Bone marrow (tissue), 2 donors: Measurements from ENCODE around the gene MAGEL2.

Experiments
- DNase-seq, 2 donors: peaks; one replicate each; lab custom pipeline; 2025; lab: John Stamatoyannopoulos, UW

MAGEL2 gene

DNA sequence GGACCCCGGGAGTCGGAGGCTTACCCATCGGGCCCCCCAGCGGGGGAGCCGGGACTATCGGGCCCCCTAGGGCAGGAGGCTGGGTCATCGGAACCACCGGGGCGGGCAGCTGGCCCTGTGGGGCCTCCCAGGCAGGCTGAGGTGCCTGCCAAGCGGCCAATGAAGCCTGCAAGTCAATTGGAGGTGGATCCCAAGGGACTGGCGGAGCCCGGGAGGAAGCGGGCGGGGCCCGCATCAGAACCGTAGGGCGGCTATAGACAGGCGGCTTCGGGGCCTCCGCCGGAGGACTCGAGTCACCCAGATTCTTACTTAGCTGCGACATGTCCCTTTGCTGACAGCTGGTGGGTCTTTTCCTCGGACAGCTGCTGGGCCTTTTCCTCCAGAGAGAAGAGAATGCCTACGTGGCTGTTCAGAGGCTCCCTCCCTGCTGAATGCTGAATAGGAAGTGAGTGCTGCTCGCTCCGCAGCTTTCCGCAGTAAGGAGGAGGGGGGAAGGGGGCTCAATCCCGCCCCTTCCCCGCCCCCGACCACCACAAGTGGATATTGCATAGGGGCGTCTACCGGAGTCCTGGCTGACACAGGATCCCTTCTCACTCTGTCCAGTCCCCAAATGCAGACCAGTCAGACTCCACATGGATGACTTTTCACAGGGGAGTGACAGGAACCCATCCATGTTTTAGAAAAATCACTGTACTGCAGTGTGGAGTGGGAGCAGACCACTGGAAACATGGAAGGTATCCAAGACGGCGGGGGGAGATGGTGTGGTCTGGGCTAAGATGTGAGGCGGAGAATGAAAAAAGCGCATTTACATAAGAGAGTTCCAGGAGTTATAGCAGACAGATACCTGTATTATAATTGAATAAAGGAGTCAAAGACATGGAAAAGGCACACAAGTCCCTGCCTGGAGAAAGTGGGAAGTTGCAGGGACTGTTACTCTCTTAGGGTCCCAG lies at the start of gene MAGEL2:
Gene MAGEL2, minus strand, starts transcription at position 447 of the 950 bp plus-strand sequence. Its CDS starts 125 bp downstream, at position 322.
- DNase-seq = no peak

- DNase-seq = no peak
Observed at GRCh38 chr15:23695282-23695681, 47.6 kb upstream of the MAGEL2 start.

DNA sequence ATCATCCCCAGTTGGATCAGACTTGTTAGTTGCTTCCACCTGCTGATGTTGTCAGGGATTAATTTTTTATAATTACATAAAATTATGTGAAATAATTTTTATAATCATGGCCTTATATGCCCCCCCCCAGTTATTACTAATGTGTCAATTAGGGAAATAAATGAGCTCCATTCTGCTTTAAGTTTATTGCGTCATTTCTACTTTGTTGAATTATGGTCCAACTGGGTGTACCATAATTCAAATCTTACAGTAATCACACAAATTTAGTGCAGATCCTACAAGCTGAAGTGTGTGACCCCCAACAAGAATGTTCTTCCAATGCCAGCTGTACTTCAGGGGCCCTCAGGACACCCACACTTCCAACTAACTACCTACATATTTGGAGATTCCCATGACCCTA lies 46.9 kb upstream of the MAGEL2 start:
- no peak for DNase-seq

GRCh38 chr15:23690450-23690852 lies 42.8 kb upstream of the MAGEL2 start:
- no peak for DNase-seq

- no peak for DNase-seq
Observed at GRCh38 chr15:23690015-23690414, 42.3 kb upstream of the MAGEL2 start.

DNA sequence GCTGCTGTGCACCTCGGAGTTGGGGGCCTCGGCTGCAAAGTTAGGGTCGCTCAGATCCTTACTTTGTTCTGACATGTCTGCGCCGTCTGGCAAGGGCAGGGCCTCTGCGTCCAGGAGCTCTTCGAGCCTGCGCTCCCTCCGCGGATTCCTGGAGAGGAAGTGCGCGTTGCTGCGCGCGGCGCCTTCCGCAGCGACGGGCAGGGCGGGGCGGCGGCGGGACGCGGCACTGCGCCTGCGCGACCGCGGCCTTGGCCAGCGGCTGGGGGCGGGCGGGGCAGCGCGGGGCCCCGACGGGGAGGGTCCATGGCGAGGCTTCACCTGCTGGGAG lies 39.4 kb upstream of the MAGEL2 start, which contains the start of gene NDN:
Gene NDN, minus strand, starts transcription at position 163 of the 328 bp plus-strand sequence. Its CDS starts 88 bp downstream, at position 75.
- no peak for DNase-seq

DNA sequence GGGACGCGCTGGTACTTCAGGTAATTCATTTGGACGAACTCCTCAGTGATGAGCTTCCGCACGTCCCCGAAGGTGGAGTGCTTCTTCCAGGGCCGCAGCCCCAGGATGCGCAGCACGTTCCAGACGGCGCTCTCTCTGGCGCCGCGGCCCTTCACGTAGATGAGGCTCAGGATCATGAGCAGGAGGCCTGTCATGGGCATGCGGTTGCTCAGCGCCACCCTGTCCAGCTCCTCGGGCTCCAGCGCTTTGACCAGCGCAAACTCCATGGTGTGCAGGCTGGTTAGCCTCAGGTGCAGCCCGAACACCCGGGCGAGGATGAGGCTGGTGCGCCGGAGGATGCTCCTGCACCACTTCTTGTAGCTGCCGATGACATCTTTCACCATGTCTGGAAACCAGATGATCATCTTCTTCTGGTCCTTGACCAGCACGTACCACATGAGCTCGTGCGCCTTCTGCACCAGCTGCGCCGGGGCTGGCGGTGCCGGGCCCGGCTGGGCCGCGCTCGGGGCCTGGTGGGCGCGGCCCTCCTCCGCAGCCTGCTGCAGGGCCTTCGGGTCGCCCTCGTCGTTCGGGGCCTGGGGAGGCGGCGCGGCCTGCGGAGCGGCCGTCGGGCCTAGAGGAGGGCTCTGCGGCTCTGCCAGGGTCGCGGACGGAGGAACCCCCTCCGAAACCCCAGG lies 38.9 kb upstream of the MAGEL2 start:
- DNase-seq = no peak

- DNase-seq = no peak
Observed at GRCh38 chr15:23671481-23671880, 23.8 kb upstream of the MAGEL2 start.

DNA sequence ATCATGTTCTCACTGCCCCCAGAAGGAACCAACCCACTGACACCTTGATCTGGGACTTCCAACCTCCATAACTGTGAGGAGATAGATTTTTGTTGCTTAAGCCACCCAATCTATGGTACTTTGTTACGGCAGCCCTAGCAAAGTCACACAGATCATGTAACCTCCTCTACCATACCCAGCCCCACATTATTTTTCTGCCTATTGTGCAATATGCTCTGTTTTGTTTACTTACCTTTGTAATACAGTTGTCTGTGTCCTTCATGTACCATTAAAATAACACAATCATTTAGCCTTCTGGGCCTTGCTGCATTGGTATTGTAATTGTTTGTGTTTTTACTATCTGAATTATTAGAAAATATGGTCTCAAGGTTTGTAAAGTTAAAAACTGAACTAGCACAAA lies 23.3 kb upstream of the MAGEL2 start:
- DNase-seq = no peak

- DNase-seq = no peak
Observed at GRCh38 chr15:23663232-23663631, 15.6 kb upstream of the MAGEL2 start.

DNA sequence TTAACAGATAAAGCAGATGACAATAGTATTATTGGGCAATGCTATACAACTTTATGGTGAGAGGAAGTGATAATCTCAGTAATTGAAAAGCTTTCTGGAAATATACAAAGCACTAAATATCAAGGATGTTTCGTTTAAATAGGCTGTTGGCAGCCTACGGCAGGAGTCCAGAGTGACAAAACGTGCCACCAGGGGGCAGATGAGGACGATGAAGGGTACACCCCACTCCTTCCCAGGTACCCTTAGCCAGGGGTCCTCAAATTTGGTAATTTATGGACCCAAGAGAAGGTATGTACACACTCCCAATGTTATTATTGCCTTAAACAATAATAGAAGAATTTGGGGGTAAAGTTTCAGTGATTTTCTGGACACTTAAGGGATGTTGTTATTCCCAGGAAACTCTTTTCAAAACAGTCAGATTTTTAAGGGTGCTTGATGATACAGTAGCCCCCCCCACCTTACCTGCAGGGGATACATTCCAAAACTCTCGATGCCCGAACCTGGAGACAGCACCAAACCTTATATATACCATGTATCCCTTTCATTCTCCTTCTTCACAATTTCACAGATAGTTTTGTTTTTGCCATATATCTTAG lies 1.4 kb upstream of the MAGEL2 start:
- no peak for DNase-seq

DNA sequence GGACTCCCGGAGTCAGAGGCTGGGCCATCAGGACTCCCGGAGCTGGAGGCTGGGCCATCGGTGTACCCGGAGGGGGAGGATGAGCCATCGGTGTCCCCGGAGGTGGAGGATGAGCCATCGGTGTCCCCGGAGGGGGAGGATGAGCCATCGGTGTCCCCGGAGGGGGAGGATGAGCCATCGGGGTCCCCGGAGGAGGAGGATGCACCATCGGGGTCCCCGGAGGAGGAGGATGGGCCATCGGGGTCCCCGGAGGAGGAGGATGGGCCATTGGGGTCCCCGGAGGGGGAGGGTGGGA lies 719 bp downstream of the MAGEL2 start:
- no peak for DNase-seq

DNA sequence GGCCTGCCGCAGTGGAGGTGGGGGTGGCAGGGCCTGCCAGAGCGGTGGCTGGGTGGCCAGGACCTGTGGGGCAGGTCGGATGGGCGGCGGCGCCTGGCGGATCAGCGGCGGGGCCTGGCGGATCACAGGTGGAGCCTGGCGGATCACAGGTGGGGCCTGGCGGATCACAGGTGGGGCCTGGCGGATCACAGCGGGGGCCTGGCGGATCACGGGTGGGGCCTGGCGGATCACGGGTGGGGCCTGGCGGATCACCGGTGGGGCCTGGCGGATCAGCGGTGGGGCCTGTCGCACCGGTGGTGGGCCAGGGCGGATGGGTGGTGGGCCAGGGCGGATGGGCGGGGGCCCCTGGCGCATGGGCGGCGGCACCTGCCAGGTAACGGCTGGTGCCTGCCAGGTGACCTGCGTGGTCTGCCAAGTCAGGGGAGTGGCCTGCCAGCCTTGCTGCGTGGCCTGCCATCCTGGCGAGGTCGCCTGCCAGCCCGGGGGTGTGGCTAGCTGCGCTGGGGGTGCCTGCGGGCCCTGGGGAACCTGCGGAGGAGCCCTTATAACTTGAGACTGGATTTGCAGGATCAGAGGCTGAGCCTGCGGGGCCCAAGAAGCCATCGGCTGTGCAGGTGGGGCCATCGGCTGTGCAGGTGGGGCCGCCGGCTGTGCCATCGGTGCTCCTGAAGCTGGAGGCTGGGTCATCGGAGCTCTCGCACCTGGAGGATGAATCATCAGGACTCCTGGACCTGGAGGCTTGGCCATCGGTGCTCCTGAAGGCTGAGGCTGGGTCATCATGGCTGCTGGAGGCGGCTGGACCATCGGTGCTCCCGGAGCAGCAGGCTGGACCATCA lies 1.3 kb downstream of the MAGEL2 start:
- no peak for DNase-seq

- DNase-seq = no peak
Observed at GRCh38 chr15:23645371-23646164, 2.1 kb downstream of the MAGEL2 start.

DNA sequence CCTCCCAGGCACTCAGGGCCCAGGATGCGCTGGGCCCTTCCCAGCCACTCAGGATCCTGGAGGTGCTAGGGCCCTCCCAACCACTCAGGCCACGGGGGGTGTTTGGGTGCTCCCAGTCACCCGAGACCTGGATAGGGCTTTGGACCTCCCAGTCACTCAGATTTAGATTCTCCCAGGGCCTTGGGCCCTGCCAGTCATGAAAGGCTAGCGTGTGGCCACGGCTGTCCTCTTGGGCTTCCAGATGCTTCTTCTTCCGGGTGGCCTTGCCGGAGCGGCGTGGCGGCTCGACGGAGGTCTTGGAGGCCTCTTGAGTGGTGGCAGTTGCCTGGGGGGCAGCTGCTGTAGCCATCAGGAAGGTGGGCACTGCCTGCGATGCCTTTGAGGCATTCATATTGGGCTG lies 2.8 kb downstream of the MAGEL2 start:
- DNase-seq = no peak

DNA sequence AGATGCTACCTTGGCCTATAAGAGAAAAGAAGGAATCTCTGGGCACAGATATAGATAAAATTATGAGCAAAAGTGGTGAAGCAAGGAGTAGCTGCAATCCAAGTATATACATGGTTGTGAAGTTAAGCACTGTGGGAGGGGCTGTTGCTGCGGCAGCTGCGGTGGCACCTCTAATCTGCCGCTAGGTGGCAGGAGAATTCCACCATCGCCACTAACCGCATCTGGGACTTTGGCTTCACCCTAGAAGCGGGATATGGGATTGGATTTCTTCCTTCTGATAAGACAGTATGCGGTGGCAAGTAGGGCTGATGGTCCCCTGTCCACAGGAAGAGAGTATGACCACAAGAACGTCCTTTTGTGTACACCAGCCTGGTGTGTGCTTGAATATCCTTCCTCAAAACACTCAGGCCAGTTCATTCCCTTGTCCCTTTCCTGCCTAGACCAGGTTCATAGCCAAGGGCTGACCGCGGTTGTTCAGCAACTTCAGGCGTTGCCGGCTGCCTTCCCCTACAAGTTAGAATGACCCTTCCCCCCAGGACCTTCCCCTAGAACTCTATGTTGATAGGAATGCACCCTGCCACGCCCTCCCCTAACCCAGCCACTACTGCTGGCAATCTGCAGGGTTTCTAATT lies 5.1 kb downstream of the MAGEL2 start:
- peak in 1 of 2 donors; percentile 14 for DNase-seq

DNA sequence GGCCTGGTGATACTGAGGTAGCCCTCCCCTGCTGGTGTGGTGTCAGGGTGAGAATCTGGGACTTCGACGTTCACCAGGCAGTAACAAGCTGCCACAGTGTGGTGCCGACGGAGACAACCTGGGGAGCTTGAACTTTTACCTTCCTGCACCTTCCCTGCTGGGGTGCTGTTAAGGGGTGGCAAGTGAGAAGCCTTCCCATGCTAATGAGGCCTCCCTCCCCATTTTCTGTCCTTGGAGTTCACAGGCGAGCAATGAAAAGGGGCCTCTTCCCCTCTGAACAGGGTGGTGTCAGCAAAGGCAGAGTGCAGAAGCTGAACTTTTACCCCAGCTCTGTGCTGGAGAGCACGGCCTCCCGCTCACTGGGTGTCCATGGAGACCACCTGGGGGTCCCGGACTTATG lies 13.5 kb downstream of the MAGEL2 start:
- DNase-seq = no peak

GRCh38 chr15:23629234-23629805 lies 18.3 kb downstream of the MAGEL2 start:
- no peak for DNase-seq

DNA sequence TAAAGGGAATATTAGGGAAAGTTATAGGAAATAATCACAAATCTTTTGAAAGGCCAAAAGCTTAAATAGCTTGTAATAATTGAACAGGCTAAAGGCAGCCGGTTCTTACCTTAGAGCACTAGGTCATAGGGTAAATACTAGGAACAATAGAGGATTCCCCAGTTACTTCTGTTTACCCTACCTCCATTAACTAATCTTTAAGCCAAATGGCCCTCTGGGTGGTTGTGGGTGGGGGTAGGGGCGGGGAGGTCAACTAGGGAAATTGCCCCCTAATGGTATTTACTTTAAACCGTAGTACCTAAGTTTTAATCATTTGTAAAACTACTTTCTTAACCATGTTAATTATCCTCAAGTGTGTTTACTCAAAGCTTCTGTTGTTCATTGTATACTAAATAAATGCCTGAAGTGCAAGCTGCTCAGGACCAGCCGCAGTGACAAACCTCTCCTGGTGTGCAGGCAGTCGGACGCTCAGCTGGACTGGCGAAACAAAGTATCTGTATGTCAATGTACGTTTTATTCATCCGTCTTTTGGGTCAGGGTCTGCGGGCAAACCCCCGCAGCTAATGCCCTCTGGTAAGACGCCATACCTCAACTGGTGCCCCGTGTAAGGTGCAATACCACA lies 18.9 kb downstream of the MAGEL2 start:
- no peak for DNase-seq

GRCh38 chr15:23616536-23616935 lies 31.1 kb downstream of the MAGEL2 start:
- DNase-seq = no peak
